Measurements from ENCODE around the gene CDC42BPG.

DNA sequence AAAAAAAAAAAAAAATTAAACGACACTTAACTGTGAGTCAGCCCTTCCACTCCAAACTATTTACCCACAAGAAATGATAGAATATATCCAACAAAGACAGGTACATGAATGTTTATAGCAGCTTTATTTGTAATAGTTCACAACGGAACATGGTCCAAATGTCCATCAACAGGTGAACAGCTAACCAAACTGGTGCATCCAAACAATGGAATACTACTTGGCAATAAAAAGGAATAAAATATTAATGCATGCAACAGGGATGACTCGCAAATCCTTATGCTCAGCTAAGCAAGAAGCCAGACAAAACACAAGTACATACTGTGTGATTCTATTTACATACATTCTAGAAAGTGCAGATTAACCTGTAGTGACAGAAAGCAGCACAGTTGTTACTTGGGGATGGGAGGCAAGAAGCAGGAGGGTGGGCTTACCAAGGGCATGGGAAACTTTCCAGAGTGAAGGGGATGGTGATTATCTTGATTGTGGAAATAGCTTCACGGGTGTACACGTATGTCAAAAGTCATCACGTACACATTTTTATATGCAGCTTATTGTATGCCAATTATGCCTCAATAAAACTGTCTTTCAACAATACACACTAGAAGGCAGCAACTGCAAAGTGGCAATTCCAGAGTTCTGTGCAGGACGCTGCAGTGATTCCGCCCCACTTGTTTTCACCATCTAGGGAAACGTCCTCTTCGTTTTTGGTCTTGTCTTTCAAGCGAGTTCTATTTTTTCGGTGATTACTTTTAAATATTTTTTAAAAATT, 59.5 kb downstream of the CDC42BPG start:
- TF ChIP-seq GATA2 (IDR thresholded peaks at IDR 0.05; ENCODE audit: low read depth, low read length) (no peak), GATA3 (IDR thresholded peaks at IDR 0.05; ENCODE audit: low read depth, low read length) (no peak)

All from SH-SY5Y (cell line).